GM12878 (cell line): ENCODE results near the gene TRAP1. TPM values are rescaled to one million over a fixed set of nuclear protein-coding genes. Genes with fewer than 3 reads are reported as not detected.
"Not testable (repeated sequence)": the region's sequence is repeated elsewhere in the genome, so short reads cannot be mapped to it uniquely, and the experiment has no call there.

ENCODE experiments used
- ATAC-seq: fragments of 200-7000 bp; cut with Tn5 transposase; 3 replicates; pipeline ENCODE4 v1.9.1; 2020; ENCODE audit warnings: mild to moderate bottlenecking, moderate library complexity
- BruUV-seq: library from RNA; stranded (reverse); fragments of 400-500 nt; replicated peaks from 2 replicates; lab custom pipeline; 2021; lab: Mats Ljungman, UMichigan
- CTCF ChIA-PET: fragments of 300-600 bp; sonication (Branson Sonifier 250); formaldehyde crosslinking; extraction: SDS; loops from one replicate; lab custom pipeline; 2021; ENCODE audit warnings: inconsistent platforms; lab: Yijun Ruan, JAX
- POLR2A ChIA-PET: fragments of 350-600 bp; formaldehyde crosslinking; extraction: SDS; loops from one replicate; lab custom pipeline; 2021; ENCODE audit warnings: inconsistent platforms; lab: Charles Lee
- RAD21 ChIA-PET: fragments of 300-600 bp; sonication (Branson Sonifier 250); formaldehyde crosslinking; loops from one replicate; lab custom pipeline; 2023; ENCODE audit warnings: antibody characterized with exemption; ENCODE audit not compliant: unreplicated experiment; lab: Charles Lee
- SMC1A ChIA-PET: fragments of 300-600 bp; sonication (Branson Sonifier 250); formaldehyde crosslinking; loops from one replicate; lab custom pipeline; 2023; ENCODE audit not compliant: unreplicated experiment, uncharacterized antibody; lab: Charles Lee
- DNase-seq: peaks from one replicate; pipeline ENCODE4 v3.0.0-alpha.2; 2011; ENCODE audit warnings: low read depth, low spot score
- FAIRE-seq: peaks from 3 replicates; lab custom pipeline; 2011; peaks lifted over from hg19 to GRCh38; lab: Jason Lieb, UNC
- H2AFZ ChIP-seq: 2 replicates; pipeline ENCODE4 v1.6.0; 2011; ENCODE audit warnings: low read depth, low read length, control low read depth; ENCODE audit not compliant: control insufficient read depth
- H3K27ac ChIP-seq: 2 replicates; pipeline ENCODE4 v1.5.1; 2011; ENCODE audit warnings: control low read depth; ENCODE audit not compliant: control insufficient read depth, insufficient read depth
- H3K27me3 ChIP-seq, 2 experiments: replicated peaks in 1 of 2; 2 replicates each; pipeline versions ENCODE4 v1.6.0 to v1.6.1; 2011; ENCODE audit warnings: low read length in 1 of 2; ENCODE audit not compliant: control insufficient read depth in 2 of 2, insufficient read depth in 2 of 2
- H3K36me3 ChIP-seq, 2 experiments: 2 replicates each; pipeline ENCODE4 v1.5.1; 2011; ENCODE audit warnings: low read length in 1 of 2; ENCODE audit not compliant: control insufficient read depth in 2 of 2, insufficient read depth in 2 of 2
- H3K4me1 ChIP-seq: 2 replicates; pipeline ENCODE4 v1.6.1; 2011; ENCODE audit warnings: mild to moderate bottlenecking, low read length, moderate library complexity, mixed read lengths; ENCODE audit not compliant: control insufficient read depth, insufficient read depth
- H3K4me2 ChIP-seq: 2 replicates; pipeline ENCODE4 v1.6.0; 2011; ENCODE audit warnings: control low read depth; ENCODE audit not compliant: control insufficient read depth, insufficient read depth
- H3K4me3 ChIP-seq: fragments of 200-600 bp; sonication (generic); 2 replicates; pipeline ENCODE4 v1.5.1; 2016
- H3K79me2 ChIP-seq: 2 replicates; pipeline ENCODE4 v1.6.0; 2011; ENCODE audit warnings: low read length; ENCODE audit not compliant: control insufficient read depth, insufficient read depth
- H3K9ac ChIP-seq: 2 replicates; pipeline ENCODE4 v1.8.0; 2011; ENCODE audit warnings: low read length, control low read depth, mixed read lengths; ENCODE audit not compliant: control insufficient read depth, insufficient read depth
- H3K9me3 ChIP-seq: replicated peaks from 3 replicates; pipeline ENCODE4 v1.5.1; 2011; ENCODE audit warnings: mild to moderate bottlenecking, low read length; ENCODE audit not compliant: control insufficient read depth, insufficient read depth
- H4K20me1 ChIP-seq: 2 replicates; pipeline ENCODE4 v1.6.0; 2011; ENCODE audit not compliant: control insufficient read depth, insufficient read depth
- CBX3 ChIP-seq: fragments of 200-600 bp; sonication (generic); IDR thresholded peaks from 2 replicates; pipeline ENCODE4 v1.6.1; 2016; ENCODE audit warnings: low read depth, borderline replicate concordance
- DPF2 ChIP-seq: fragments of 450-650 bp; IDR thresholded peaks from 2 replicates; pipeline ENCODE4 v1.6.1; 2017; ENCODE audit warnings: mild to moderate bottlenecking
- NFXL1 ChIP-seq: fragments of 450-650 bp; IDR thresholded peaks from 2 replicates; pipeline ENCODE4 v1.6.1; 2017; ENCODE audit warnings: antibody characterized with exemption, mild to moderate bottlenecking, borderline replicate concordance
- POLR2A ChIP-seq: IDR thresholded peaks from 2 replicates; pipeline ENCODE4 v1.6.1; 2011; ENCODE audit warnings: low read depth, mild to moderate bottlenecking, low read length
- SMC3 ChIP-seq: IDR thresholded peaks from 2 replicates; pipeline ENCODE4 v1.6.1; 2011; ENCODE audit warnings: low read length, improper control_type of control experiment, borderline replicate concordance
- SREBF1 ChIP-seq: IDR thresholded peaks from 2 replicates; pipeline ENCODE4 v1.6.1; 2012; ENCODE audit warnings: mild to moderate bottlenecking, low read length
- SREBF2 ChIP-seq: IDR thresholded peaks from 2 replicates; pipeline ENCODE4 v1.6.1; 2012; ENCODE audit warnings: mild to moderate bottlenecking, low read length
- WGBS: methylation state at CpG from one replicate; pipeline ENCODE4 v1.1.6; 2016; ENCODE audit warnings: low lambda C conversion rate; ENCODE audit not compliant: insufficient replicate concordance, insufficient coverage; ENCODE audit errors: missing lambda C conversion rate; 5-methylcytosine and 5-hydroxymethylcytosine counted together
- in situ Hi-C: fragments of 300-500 bp; cut with MboI; formaldehyde crosslinking; loops from 9 replicates; pipeline ENCODE4 v1.14.3; 2018; ENCODE audit warnings: mixed read lengths
- intact Hi-C: fragments of 100-400 bp; cut with micrococcal nuclease; formaldehyde crosslinking; loops from one replicate; pipeline ENCODE4 v1.14.2; 2022; ENCODE audit not compliant: unreplicated experiment
- polyA plus RNA-seq, 11 experiments: library from polyadenylated mRNA; depleted of rRNA in 4 of 11; unstranded in 6 of 11; stranded (reverse) in 5 of 11; fragments of >200 nt; fragmentation: Nextera tagmentation in 4 of 11; fragmentation: Illumina TruSeq in 1 of 11; extraction: Ambion mirVana in 4 of 11; extraction: Trizol in 1 of 11; gene quantifications; 1 replicate in 1 of 11; 2 replicates in 10 of 11; pipeline versions ENCODE4 v1.2.1 to v1.2.3, GENCODE V29; 2011 to 2016; ENCODE audit warnings: inconsistent platforms in 2 of 11, missing spikeins in 2 of 11, low read depth in 1 of 11
- total RNA-seq, 4 experiments: library from RNA; depleted of rRNA in 3 of 4; stranded (reverse); fragments of >200 nt in 3 of 4; fragmentation: Illumina TruSeq in 1 of 4; extraction: Trizol in 1 of 4; gene quantifications; 2 replicates each; pipeline versions ENCODE4 v1.2.1 to v1.2.3, GENCODE V29; 2013 to 2021
- TF ChIP-seq, protein P1 (sequence below), 3 experiments: IDR thresholded peaks in 2 of 3; conservative IDR thresholded peaks in 1 of 3; 2 replicates each; pipeline ENCODE4 v1.5.1; 2011; ENCODE audit warnings: low read depth in 3 of 3, low read length in 3 of 3, mild to moderate bottlenecking in 3 of 3, control low read depth in 2 of 3, moderate library complexity in 2 of 3, inconsistent platforms in 1 of 3, mixed read lengths in 1 of 3; ENCODE audit not compliant: control insufficient read depth in 2 of 3, insufficient read depth in 1 of 3; ENCODE audit errors: extremely low read depth in 1 of 3
- TF ChIP-seq, protein P2 (sequence below): IDR thresholded peaks from 2 replicates; pipeline ENCODE4 v1.6.1; 2012; ENCODE audit warnings: low read length, inconsistent platforms
- TF ChIP-seq, protein P3 (sequence below): fragments of 450-650 bp; IDR thresholded peaks from 2 replicates; pipeline ENCODE4 v1.6.1; 2017; ENCODE audit warnings: mild to moderate bottlenecking, moderate library complexity

Gene TRAP1
- total and polyA plus RNA-seq, 10 of the 15 experiments (the other 5 are each of a cell fraction or from before 2014, with no cell fraction given), result 16.3 to 442 (median 241) TPM

DNA sequence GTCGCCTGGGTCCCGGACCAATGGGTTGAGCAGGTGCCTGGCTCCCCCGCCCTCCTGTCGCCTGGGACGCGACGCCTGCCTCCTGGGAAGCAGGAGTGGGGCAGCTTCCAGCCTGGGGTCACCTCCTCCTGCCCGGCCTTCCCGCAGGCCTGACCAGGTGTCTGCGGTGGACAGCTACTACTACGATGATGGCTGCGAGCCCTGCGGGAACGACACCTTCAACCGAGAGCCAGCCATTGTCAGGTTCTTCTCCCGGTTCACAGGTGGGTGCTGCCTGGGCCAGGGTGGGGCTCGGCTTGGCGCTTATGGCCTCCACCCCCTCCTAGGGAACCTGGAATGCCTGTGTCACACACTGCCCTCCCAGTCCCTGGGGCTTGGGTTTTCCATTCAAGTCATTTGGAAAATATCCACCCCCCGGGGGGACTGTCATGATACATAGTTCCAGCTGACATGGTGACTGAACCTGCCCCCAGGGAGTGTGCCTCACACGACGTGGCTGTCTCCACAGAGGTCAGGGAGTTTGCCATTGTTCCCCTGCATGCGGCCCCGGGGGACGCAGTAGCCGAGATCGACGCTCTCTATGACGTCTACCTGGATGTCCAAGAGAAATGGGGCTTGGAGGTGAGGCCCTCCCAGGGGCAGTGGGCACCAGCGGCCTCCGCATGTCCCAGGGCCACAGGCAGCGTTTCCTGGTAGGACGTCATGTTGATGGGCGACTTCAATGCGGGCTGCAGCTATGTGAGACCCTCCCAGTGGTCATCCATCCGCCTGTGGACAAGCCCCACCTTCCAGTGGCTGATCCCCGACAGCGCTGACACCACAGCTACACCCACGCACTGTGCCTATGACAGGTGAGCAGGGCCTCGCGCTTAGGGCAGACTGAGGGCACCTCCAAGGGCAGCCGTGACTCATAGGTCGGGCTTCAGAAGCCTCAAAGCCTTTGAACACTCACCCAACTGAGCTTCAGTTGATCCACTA is 60.5 kb downstream of the TRAP1 start (continued):
- TF ChIP-seq, protein P1, sequence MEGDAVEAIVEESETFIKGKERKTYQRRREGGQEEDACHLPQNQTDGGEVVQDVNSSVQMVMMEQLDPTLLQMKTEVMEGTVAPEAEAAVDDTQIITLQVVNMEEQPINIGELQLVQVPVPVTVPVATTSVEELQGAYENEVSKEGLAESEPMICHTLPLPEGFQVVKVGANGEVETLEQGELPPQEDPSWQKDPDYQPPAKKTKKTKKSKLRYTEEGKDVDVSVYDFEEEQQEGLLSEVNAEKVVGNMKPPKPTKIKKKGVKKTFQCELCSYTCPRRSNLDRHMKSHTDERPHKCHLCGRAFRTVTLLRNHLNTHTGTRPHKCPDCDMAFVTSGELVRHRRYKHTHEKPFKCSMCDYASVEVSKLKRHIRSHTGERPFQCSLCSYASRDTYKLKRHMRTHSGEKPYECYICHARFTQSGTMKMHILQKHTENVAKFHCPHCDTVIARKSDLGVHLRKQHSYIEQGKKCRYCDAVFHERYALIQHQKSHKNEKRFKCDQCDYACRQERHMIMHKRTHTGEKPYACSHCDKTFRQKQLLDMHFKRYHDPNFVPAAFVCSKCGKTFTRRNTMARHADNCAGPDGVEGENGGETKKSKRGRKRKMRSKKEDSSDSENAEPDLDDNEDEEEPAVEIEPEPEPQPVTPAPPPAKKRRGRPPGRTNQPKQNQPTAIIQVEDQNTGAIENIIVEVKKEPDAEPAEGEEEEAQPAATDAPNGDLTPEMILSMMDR (IDR thresholded peaks at IDR 0.05 in 2 of 3, conservative IDR thresholded peaks at IDR 0.05 in 1 of 3; ENCODE audit: control insufficient read depth in 2 of 3, extremely low read depth in 1 of 3, insufficient read depth in 1 of 3, low read depth in 3 of 3, low read length in 3 of 3), result no peak
- TF ChIP-seq, protein P2, sequence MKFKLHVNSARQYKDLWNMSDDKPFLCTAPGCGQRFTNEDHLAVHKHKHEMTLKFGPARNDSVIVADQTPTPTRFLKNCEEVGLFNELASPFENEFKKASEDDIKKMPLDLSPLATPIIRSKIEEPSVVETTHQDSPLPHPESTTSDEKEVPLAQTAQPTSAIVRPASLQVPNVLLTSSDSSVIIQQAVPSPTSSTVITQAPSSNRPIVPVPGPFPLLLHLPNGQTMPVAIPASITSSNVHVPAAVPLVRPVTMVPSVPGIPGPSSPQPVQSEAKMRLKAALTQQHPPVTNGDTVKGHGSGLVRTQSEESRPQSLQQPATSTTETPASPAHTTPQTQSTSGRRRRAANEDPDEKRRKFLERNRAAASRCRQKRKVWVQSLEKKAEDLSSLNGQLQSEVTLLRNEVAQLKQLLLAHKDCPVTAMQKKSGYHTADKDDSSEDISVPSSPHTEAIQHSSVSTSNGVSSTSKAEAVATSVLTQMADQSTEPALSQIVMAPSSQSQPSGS, result no peak
- TF ChIP-seq DPF2 (no peak), SREBF2 (no peak), NFXL1 (no peak), CBX3 (no peak), SMC3 (no peak), SREBF1 (no peak), POLR2A (no peak)
- TF ChIP-seq, protein P3, sequence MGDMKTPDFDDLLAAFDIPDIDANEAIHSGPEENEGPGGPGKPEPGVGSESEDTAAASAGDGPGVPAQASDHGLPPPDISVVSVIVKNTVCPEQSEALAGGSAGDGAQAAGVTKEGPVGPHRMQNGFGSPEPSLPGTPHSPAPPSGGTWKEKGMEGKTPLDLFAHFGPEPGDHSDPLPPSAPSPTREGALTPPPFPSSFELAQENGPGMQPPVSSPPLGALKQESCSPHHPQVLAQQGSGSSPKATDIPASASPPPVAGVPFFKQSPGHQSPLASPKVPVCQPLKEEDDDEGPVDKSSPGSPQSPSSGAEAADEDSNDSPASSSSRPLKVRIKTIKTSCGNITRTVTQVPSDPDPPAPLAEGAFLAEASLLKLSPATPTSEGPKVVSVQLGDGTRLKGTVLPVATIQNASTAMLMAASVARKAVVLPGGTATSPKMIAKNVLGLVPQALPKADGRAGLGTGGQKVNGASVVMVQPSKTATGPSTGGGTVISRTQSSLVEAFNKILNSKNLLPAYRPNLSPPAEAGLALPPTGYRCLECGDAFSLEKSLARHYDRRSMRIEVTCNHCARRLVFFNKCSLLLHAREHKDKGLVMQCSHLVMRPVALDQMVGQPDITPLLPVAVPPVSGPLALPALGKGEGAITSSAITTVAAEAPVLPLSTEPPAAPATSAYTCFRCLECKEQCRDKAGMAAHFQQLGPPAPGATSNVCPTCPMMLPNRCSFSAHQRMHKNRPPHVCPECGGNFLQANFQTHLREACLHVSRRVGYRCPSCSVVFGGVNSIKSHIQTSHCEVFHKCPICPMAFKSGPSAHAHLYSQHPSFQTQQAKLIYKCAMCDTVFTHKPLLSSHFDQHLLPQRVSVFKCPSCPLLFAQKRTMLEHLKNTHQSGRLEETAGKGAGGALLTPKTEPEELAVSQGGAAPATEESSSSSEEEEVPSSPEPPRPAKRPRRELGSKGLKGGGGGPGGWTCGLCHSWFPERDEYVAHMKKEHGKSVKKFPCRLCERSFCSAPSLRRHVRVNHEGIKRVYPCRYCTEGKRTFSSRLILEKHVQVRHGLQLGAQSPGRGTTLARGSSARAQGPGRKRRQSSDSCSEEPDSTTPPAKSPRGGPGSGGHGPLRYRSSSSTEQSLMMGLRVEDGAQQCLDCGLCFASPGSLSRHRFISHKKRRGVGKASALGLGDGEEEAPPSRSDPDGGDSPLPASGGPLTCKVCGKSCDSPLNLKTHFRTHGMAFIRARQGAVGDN, result no peak

DNA sequence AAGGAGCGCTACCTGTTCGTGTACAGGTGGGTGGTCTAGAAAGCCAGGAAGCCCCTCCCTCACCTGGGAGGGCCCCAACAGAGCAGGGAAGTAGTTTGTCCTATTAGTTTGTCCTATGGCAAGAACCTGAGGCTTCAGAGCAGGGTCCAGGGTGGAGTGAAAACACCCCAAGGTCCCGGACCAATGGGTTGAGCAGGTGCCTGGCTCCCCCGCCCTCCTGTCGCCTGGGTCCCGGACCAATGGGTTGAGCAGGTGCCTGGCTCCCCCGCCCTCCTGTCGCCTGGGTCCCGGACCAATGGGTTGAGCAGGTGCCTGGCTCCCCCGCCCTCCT is 61.2 kb downstream of the TRAP1 start:
- BruUV-seq, H3K27me3 ChIP-seq, H3K4me3 ChIP-seq, H3K9ac ChIP-seq, POLR2A ChIA-PET, H2AFZ ChIP-seq, FAIRE-seq, CTCF ChIA-PET, intact Hi-C loops, DNase-seq, H3K79me2 ChIP-seq, H3K27ac ChIP-seq, H3K4me1 ChIP-seq, H3K9me3 ChIP-seq, H4K20me1 ChIP-seq, H3K4me2 ChIP-seq, SMC1A ChIA-PET, in situ Hi-C loops, ATAC-seq, RAD21 ChIA-PET: not testable (repeated sequence)
- WGBS, result 96% methylated on average over 5 of the region's 10 CpGs
- peaks cover 32% of the 10 kb centered on the region in 2 experiments for H3K36me3 ChIP-seq
